ENCODE results near the gene ZBTB43. TPM values are rescaled to one million over a fixed set of nuclear protein-coding genes. Genes with fewer than 3 reads are reported as not detected.

ZBTB43 gene
- total RNA-seq, 1 experiment from 2014 or later, result 15.4 TPM

DNA sequence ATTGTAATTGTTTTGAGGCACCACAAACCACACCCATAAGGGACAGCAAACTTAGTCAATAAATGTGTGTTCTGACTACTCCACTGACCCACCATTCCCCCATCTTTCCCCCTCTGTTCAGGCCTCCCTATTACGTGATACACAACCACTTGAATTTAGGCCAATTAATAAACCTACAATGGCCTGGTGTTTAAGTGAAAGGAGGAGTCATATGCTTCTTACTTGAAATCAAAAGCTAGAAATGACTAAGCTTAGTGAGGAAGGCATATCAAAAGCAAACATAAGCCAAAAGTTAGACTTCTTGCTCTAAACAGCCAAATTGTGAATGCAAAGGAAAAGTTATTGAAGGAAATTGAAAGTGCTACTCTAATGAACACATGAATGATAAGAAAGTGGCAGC, 14.6 kb downstream of the ZBTB43 start:
- Histone ChIP-seq H3K4me1 (ENCODE audit: control insufficient read depth in 1 of 2, insufficient read depth in 2 of 2, low read length in 2 of 2) (no peaks in the 10 kb centered on the region), H3K4me3 (replicated peaks in 1 of 2; ENCODE audit: low read depth in 1 of 2, low read length in 2 of 2) (no peak overlapping the region), H3K27me3 (ENCODE audit: insufficient read depth, low read length) (no peaks in the 10 kb centered on the region), H4K20me1 (ENCODE audit: insufficient read depth) (peaks cover 10% of the 10 kb centered on the region; the same call in 1 of the 2 replicates), H3K36me3 (ENCODE audit: control insufficient read depth in 1 of 2, insufficient read depth in 2 of 2, low read length in 2 of 2) (peaks cover 0 to 21% of the 10 kb centered on the region in 2 experiments; a peak in 3 of 4 replicates), H2AFZ (ENCODE audit: low read depth, low read length, poor library complexity, severe bottlenecking) (no peak overlapping the region), H3K4me2 (ENCODE audit: low read length) (no peak overlapping the region), H3K27ac (ENCODE audit: low read depth, low read length) (no peak overlapping the region), H3K9ac (ENCODE audit: low read length) (no peak overlapping the region), H3K9me2 (ENCODE audit: insufficient read depth) (no peaks in the 10 kb centered on the region), H3K79me2 (ENCODE audit: insufficient read depth, low read length) (peaks cover 55% of the 10 kb centered on the region), H3K9me3 (ENCODE audit: control insufficient read depth in 1 of 2, insufficient read depth in 1 of 2, low read depth in 1 of 2, low read length in 2 of 2) (peaks cover 3 to 10% of the 10 kb centered on the region in 2 experiments; a peak in 1 of 4 replicates)
- intact Hi-C loops (cut with micrococcal nuclease), result no loop called here
- CTCF ChIA-PET, result no interaction called here
- no TSS peak for BruUV-seq (replicated peaks)
- POLR2A ChIA-PET, result no interaction called here
- no peak for TF ChIP-seq ZFX (IDR thresholded peaks at IDR 0.05)
- no peak for TF ChIP-seq YY1 (IDR thresholded peaks at IDR 0.05; ENCODE audit: extremely low read depth, insufficient replicate concordance, low read depth, low read length)
- TF ChIP-seq POLR2A (IDR thresholded peaks at IDR 0.05; ENCODE audit: borderline replicate concordance, extremely low read depth, insufficient read depth, insufficient read length), result no peak
- TF ChIP-seq ZNF274 (IDR thresholded peaks at IDR 0.05; ENCODE audit: low read depth, low read length), result no peak
- TF ChIP-seq, protein P1, sequence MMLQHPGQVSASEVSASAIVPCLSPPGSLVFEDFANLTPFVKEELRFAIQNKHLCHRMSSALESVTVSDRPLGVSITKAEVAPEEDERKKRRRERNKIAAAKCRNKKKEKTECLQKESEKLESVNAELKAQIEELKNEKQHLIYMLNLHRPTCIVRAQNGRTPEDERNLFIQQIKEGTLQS (IDR thresholded peaks at IDR 0.05), result no peak
- no peak for TF ChIP-seq CEBPB (IDR thresholded peaks at IDR 0.05; ENCODE audit: low read depth)
- TF ChIP-seq SP1 (IDR thresholded peaks at IDR 0.05; ENCODE audit: low read depth), result no peak
- no peak for TF ChIP-seq EZH2phosphoT487 (IDR thresholded peaks at IDR 0.05; ENCODE audit: borderline replicate concordance)
- no peak for TF ChIP-seq FOSL1 (IDR thresholded peaks at IDR 0.05; ENCODE audit: low read depth)
- no peak for TF ChIP-seq EZH2 (IDR thresholded peaks at IDR 0.05)
- no peak for TF ChIP-seq ELF1 (IDR thresholded peaks at IDR 0.05; ENCODE audit: borderline replicate concordance, low read depth)
- TF ChIP-seq CBX3 (IDR thresholded peaks at IDR 0.05; ENCODE audit: low read depth), result no peak
- no peak for TF ChIP-seq SIN3A (IDR thresholded peaks at IDR 0.05; ENCODE audit: low read depth)
- no peak for TF ChIP-seq SRF (IDR thresholded peaks at IDR 0.05; ENCODE audit: low read depth)
- TF ChIP-seq POLR2AphosphoS5 (IDR thresholded peaks at IDR 0.05; ENCODE audit: low read depth, low read length), result no peak
- TF ChIP-seq, protein P2, sequence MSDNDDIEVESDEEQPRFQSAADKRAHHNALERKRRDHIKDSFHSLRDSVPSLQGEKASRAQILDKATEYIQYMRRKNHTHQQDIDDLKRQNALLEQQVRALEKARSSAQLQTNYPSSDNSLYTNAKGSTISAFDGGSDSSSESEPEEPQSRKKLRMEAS (IDR thresholded peaks at IDR 0.05), result no peak
- TF ChIP-seq, protein P3, sequence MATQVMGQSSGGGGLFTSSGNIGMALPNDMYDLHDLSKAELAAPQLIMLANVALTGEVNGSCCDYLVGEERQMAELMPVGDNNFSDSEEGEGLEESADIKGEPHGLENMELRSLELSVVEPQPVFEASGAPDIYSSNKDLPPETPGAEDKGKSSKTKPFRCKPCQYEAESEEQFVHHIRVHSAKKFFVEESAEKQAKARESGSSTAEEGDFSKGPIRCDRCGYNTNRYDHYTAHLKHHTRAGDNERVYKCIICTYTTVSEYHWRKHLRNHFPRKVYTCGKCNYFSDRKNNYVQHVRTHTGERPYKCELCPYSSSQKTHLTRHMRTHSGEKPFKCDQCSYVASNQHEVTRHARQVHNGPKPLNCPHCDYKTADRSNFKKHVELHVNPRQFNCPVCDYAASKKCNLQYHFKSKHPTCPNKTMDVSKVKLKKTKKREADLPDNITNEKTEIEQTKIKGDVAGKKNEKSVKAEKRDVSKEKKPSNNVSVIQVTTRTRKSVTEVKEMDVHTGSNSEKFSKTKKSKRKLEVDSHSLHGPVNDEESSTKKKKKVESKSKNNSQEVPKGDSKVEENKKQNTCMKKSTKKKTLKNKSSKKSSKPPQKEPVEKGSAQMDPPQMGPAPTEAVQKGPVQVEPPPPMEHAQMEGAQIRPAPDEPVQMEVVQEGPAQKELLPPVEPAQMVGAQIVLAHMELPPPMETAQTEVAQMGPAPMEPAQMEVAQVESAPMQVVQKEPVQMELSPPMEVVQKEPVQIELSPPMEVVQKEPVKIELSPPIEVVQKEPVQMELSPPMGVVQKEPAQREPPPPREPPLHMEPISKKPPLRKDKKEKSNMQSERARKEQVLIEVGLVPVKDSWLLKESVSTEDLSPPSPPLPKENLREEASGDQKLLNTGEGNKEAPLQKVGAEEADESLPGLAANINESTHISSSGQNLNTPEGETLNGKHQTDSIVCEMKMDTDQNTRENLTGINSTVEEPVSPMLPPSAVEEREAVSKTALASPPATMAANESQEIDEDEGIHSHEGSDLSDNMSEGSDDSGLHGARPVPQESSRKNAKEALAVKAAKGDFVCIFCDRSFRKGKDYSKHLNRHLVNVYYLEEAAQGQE (IDR thresholded peaks at IDR 0.05; ENCODE audit: low read depth), result no peak
- DNase-seq (ENCODE audit: low read depth, low spot score), result no peak
- RAD21 ChIA-PET (ENCODE audit: low non-redundant PET in 1 of 2, low total read pairs in 2 of 2, uncharacterized antibody in 2 of 2, unreplicated experiment in 2 of 2), result no interaction called here
- ATAC-seq, result no peak

Measured in HCT116 (cell line).